SK-N-SH (cell line): ENCODE data around the gene COX4I2.

Source experiments
- CTCF ChIP-seq: fragments of 200-600 bp; sonication (generic); IDR thresholded peaks from 2 replicates; pipeline ENCODE4 v1.6.1; 2017; ENCODE audit warnings: antibody characterized with exemption, mild to moderate bottlenecking, moderate library complexity
- EP300 ChIP-seq, 2 experiments: IDR thresholded peaks; 2 replicates each; pipeline versions ENCODE4 v1.4.0 to v1.6.1; 2012; ENCODE audit warnings: borderline replicate concordance in 1 of 2, low read depth in 1 of 2, low read length in 1 of 2
- FOXJ3 ChIP-seq: sonication (generic); formaldehyde crosslinking; IDR thresholded peaks from 2 replicates; pipeline ENCODE4 v1.5.1; 2020; ENCODE audit warnings: mild to moderate bottlenecking, missing genetic modification reagents
- POLR2AphosphoS5 ChIP-seq: IDR thresholded peaks from 2 replicates; pipeline ENCODE4 v1.6.1; 2012; ENCODE audit warnings: low read depth, low read length
- TAF1 ChIP-seq: IDR thresholded peaks from 2 replicates; pipeline ENCODE4 v1.6.1; 2012; ENCODE audit warnings: low read depth, mild to moderate bottlenecking, low read length, moderate library complexity, borderline replicate concordance
- TCF12 ChIP-seq: IDR thresholded peaks from 2 replicates; pipeline ENCODE4 v1.4.0; 2012
- YY1 ChIP-seq: IDR thresholded peaks from 2 replicates; pipeline ENCODE4 v1.4.0; 2012; ENCODE audit warnings: low read depth, mild to moderate bottlenecking

GRCh38 chr20:31670371-31671228 is 32.9 kb downstream of the COX4I2 start:
- TF ChIP-seq EP300 (IDR thresholded peaks at IDR 0.05; ENCODE audit: borderline replicate concordance in 1 of 2, low read depth in 1 of 2, low read length in 1 of 2) (no peak), CTCF (no peak), FOXJ3 (CRISPR knock-in tag) (no peak), YY1 (no peak), TCF12 (no peak), POLR2AphosphoS5 (no peak), TAF1 (no peak)
